Measurements from ENCODE around the gene SPATS2. TPM values are rescaled to one million over a fixed set of nuclear protein-coding genes. Genes with fewer than 3 reads are reported as not detected.

The SPATS2 gene
- total and polyA plus RNA-seq, 2 donors (not counting 1 experiment from before 2014, with no cell fraction given), result 11.3 to 21.5 TPM

DNA sequence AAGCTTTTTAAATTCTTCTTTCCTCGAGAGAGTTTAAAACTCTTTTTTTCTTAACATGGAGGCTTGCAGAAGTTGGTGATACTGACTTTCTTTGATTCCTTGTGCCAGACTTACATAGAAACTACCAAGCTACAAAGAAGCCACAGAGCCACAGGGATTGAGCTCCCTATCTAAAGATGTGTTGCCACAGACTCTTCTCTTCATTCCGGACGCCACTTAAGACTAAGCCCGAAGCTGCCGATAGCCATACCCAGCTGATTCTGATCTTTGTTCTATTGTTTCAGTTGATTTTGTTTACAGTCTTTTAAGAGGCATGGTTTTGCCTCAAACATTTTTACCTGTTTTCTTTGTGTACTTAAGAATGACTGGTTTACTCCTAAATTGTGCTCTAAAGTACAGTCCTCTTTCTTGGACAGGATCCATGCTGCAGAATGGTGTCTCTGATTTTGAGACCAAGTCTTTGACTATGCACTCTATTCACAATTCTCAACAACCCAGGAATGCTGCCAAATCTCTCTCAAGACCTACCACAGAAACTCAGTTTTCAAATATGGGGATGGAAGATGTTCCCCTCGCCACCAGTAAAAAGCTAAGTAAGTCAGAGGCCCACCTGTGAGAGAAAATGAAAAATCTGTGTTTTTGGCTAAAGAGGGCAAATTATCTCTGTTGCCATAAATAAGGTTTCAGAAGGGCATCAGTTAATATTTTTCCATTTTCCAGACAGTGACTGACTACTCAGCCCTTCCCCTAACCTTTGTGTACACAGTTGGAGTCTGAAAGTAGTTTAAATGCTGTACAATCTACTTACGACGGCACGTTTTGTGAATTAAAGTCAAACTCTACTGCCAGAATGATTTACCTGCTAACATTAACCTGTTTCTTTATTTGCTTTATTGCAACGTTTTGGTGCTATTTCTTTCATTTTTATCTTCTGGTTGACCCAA lies 129.4 kb downstream of the SPATS2 start:
- Histone ChIP-seq H3K4me2 (replicated peaks; ENCODE audit: low read depth, low read length, poor library complexity, severe bottlenecking) (no peak overlapping the region), H2AFZ (ENCODE audit: insufficient read depth, low read depth, low read length, poor library complexity, severe bottlenecking) (no peak overlapping the region), H3K36me3 (replicated peaks in 1 of 2; ENCODE audit: control extremely low read depth in 1 of 2, control insufficient read depth in 1 of 2, extremely low read depth in 1 of 2, insufficient read depth in 2 of 2, low read length in 1 of 2) (peaks cover 5 to 13% of the 10 kb centered on the region in 2 experiments), H3K27ac (ENCODE audit: low read length in 2 of 2) (no peak overlapping the region), H3K4me1 (ENCODE audit: control insufficient read depth in 2 of 2, insufficient read depth in 2 of 2, low read length in 2 of 2) (no peaks in the 10 kb centered on the region), H3K79me2 (ENCODE audit: control insufficient read depth, insufficient read depth, low read length) (no peaks in the 10 kb centered on the region), H3K9me3 (ENCODE audit: control extremely low read depth in 1 of 3, control insufficient read depth in 2 of 3, insufficient read depth in 1 of 3, low read length in 2 of 3) (no peaks in the 10 kb centered on the region), H3K9ac (ENCODE audit: low read length) (no peak overlapping the region), H4K20me1 (ENCODE audit: control insufficient read depth, insufficient read depth, low read length, poor library complexity, severe bottlenecking) (no peaks in the 10 kb centered on the region), H3K4me3 (ENCODE audit: control extremely low read depth in 1 of 5, extremely low read depth in 1 of 5, insufficient read depth in 1 of 5, low read depth in 2 of 5, low read length in 4 of 5) (no peak overlapping the region), H3K27me3 (replicated peaks in 1 of 4; ENCODE audit: control extremely low read depth in 1 of 4, control insufficient read depth in 3 of 4, insufficient read depth in 4 of 4, low read length in 3 of 4) (no peaks in the 10 kb centered on the region)
- ChIA-PET POLR2A (no interaction called here), CTCF (interaction anchor here (0.7 to 3.2 kb wide), 4 partner anchors 17 to 159 kb away, joined by 3 to 13 read pairs (median 4); partner anchors contain the start of gene SPATS2)
- Mint-ChIP-seq H3K27ac (no peak overlapping the region), H3K9me3 (ENCODE audit: insufficient read depth) (no peaks in the 10 kb centered on the region), H3K4me1 (no peaks in the 10 kb centered on the region), H3K4me3 (no peak overlapping the region), H3K27me3 (no peaks in the 10 kb centered on the region)
- TF ChIP-seq, protein P1, sequence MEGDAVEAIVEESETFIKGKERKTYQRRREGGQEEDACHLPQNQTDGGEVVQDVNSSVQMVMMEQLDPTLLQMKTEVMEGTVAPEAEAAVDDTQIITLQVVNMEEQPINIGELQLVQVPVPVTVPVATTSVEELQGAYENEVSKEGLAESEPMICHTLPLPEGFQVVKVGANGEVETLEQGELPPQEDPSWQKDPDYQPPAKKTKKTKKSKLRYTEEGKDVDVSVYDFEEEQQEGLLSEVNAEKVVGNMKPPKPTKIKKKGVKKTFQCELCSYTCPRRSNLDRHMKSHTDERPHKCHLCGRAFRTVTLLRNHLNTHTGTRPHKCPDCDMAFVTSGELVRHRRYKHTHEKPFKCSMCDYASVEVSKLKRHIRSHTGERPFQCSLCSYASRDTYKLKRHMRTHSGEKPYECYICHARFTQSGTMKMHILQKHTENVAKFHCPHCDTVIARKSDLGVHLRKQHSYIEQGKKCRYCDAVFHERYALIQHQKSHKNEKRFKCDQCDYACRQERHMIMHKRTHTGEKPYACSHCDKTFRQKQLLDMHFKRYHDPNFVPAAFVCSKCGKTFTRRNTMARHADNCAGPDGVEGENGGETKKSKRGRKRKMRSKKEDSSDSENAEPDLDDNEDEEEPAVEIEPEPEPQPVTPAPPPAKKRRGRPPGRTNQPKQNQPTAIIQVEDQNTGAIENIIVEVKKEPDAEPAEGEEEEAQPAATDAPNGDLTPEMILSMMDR (IDR thresholded peaks at IDR 0.05), result no peak
- TF ChIP-seq EZH2 (IDR thresholded peaks at IDR 0.05; ENCODE audit: borderline replicate concordance, insufficient read depth, low read depth, low read length, poor library complexity, severe bottlenecking), result no peak
- 100% methylated on average over 4 of the region's 10 CpGs for WGBS (ENCODE audit: insufficient coverage)
- ATAC-seq (ENCODE audit: low read depth), result no peak
- DNase-seq, result no peak
- intact Hi-C loops (cut with micrococcal nuclease), result no loop called here

DNA sequence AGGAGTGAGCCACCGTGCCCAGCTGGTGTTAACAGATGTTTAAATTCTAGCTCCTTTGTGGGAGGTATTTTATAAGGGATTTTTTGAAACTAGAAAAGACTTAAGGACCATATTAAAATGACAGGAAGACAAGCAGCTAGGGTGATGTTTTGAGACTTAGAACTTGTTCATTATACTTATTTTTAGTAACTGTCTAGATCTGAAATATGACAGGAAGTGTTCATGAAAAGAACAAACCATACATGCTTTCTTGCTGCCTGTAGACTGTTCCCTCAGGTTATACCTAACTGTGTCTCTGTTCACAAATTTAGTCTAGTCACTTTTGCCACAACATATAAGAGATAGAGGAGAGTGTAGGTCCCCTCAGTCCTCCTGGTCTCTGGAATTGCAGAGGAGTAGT lies 134.6 kb downstream of the SPATS2 start:
- no peaks in the 10 kb centered on the region for H3K27me3 Mint-ChIP-seq
- peaks cover 4% of the 10 kb centered on the region for H3K4me1 Mint-ChIP-seq
- Histone ChIP-seq H3K4me3 (ENCODE audit: control extremely low read depth in 1 of 5, extremely low read depth in 1 of 5, insufficient read depth in 1 of 5, low read depth in 2 of 5, low read length in 4 of 5) (no peak overlapping the region), H4K20me1 (ENCODE audit: control insufficient read depth, insufficient read depth, low read length, poor library complexity, severe bottlenecking) (no peaks in the 10 kb centered on the region), H3K27ac (ENCODE audit: low read length in 2 of 2) (no peak overlapping the region), H3K36me3 (replicated peaks in 1 of 2; ENCODE audit: control extremely low read depth in 1 of 2, control insufficient read depth in 1 of 2, extremely low read depth in 1 of 2, insufficient read depth in 2 of 2, low read length in 1 of 2) (peaks cover 3 to 7% of the 10 kb centered on the region in 2 experiments), H3K4me1 (ENCODE audit: control insufficient read depth in 2 of 2, insufficient read depth in 2 of 2, low read length in 2 of 2) (peaks cover 0 to 2% of the 10 kb centered on the region in 2 donors), H3K79me2 (ENCODE audit: control insufficient read depth, insufficient read depth, low read length) (no peaks in the 10 kb centered on the region), H3K27me3 (replicated peaks in 1 of 4; ENCODE audit: control extremely low read depth in 1 of 4, control insufficient read depth in 3 of 4, insufficient read depth in 4 of 4, low read length in 3 of 4) (no peaks in the 10 kb centered on the region), H2AFZ (ENCODE audit: insufficient read depth, low read depth, low read length, poor library complexity, severe bottlenecking) (no peak overlapping the region), H3K9ac (ENCODE audit: low read length) (no peak overlapping the region), H3K9me3 (ENCODE audit: control extremely low read depth in 1 of 3, control insufficient read depth in 2 of 3, insufficient read depth in 1 of 3, low read length in 2 of 3) (no peaks in the 10 kb centered on the region), H3K4me2 (replicated peaks; ENCODE audit: low read depth, low read length, poor library complexity, severe bottlenecking) (no peak overlapping the region)
- POLR2A ChIA-PET, result no interaction called here
- no peak overlapping the region for H3K27ac Mint-ChIP-seq
- TF ChIP-seq EZH2 (IDR thresholded peaks at IDR 0.05; ENCODE audit: borderline replicate concordance, insufficient read depth, low read depth, low read length, poor library complexity, severe bottlenecking), result no peak
- TF ChIP-seq, protein P1 (IDR thresholded peaks at IDR 0.05), result no peak
- intact Hi-C loops (cut with micrococcal nuclease), result no loop called here
- DNase-seq (no peak), ATAC-seq (ENCODE audit: low read depth) (no peak)
- no peaks in the 10 kb centered on the region for H3K9me3 Mint-ChIP-seq (ENCODE audit: insufficient read depth)
- 67% methylated on average over 1 of the region's 1 CpG for WGBS (ENCODE audit: insufficient coverage)
- CTCF ChIA-PET, result interaction anchor here (0.5 to 1.4 kb wide), 4 partner anchors 12 to 213 kb away, joined by 3 to 4 read pairs (median 4); no protein-coding TSS in a partner anchor
- H3K4me3 Mint-ChIP-seq, result no peak overlapping the region
